SU-DHL-6 (cell line): ENCODE measurements around the gene AQP6.

Source experiments
- CTCF ChIP-seq: fragments of 200-600 bp; sonication (generic); IDR thresholded peaks from one replicate; pipeline ENCODE4 v1.5.1; 2017; ENCODE audit warnings: antibody characterized with exemption, mild to moderate bottlenecking, low read length, moderate library complexity; ENCODE audit not compliant: insufficient read depth, poor library complexity, severe bottlenecking
- EZH2phosphoT487 ChIP-seq: fragments of 200-600 bp; sonication (generic), shearing (Covaris generic); conservative IDR thresholded peaks from 2 replicates; pipeline ENCODE4 v1.6.1; 2018; ENCODE audit warnings: mild to moderate bottlenecking, antibody characterized with exemption, low read length, moderate library complexity, mixed read lengths

- no peak for TF ChIP-seq CTCF
- no peak for TF ChIP-seq EZH2phosphoT487
These were observed 33.4 kb upstream of the AQP6 start for GRCh38 chr12:49939307-49939706.
